ENCODE measurements around the gene APOBEC4.

DNA sequence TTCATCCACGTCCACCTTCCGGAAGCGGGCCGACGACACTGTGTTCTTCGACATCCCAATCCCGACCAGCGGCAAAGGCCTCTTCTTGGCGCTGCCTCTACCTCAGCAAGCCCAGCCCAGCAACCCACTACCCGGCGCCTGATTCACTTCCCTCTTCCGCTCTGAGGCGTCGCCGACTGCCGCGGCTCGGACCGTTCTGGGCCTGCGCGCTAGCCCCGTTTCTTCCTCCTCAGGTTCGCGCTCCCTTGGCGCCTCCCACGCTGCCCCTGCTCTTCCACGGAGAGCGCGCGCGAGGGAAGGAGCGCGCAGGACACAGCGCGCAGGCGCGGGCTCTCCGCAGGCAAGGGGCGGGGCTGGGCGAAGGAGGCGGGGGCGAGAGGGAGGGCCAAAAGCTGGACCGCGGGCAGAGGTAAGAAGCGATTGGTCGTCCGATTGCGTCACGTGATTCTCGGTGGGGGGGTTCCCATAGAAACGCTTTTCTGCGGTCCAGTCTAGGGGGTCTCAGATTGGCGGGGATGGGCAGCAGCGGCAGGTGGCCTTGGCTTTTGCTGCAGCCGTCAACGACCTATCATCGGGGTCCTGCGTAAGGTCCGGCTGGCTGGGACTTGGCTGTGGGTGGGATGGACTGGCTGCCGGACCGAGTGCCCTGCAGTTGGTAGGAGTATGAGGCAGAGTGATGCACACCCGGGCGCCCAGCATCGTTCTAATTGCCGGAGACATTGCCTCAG, 17.3 kb downstream of the APOBEC4 start, which contains the start of gene ARPC5:
- TF ChIP-seq EZH2 (IDR thresholded peaks at IDR 0.05) (no peak), POLR2AphosphoS5 (IDR thresholded peaks at IDR 0.05; ENCODE audit: borderline replicate concordance, low read depth, low read length) (peak; percentile 89), FOXP2 (optimal IDR thresholded peaks at IDR 0.05; ENCODE audit: control extremely low read depth, extremely low read length, insufficient read depth) (no peak)

Data from SK-N-MC (cell line).